ENCODE results near the gene CALN1. TPM values are rescaled to one million over a fixed set of nuclear protein-coding genes. Genes with fewer than 3 reads are reported as not detected.

Gene CALN1
- total RNA-seq, 1 donor, result not detected

DNA sequence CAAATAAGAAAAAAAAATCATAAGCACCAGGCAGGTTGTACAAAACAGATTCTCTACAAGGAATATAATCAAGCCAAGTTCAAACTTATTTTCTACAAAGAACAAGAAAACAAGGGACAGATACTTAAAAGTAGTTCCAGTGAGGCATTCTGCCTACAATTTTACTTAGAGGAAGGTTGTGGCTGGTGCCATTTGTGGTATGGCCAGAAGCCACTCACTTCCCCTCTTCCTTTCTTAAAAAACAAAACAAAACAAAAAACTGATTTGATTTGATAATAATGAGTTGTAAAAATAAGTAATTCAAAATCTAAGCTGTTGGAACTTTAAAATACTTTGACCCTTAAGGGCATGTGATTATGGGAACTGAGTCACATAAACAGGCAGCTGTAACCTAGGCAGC, 420.6 kb downstream of the CALN1 start:
- DNase-seq (ENCODE audit: low read depth), result no peak
- TF ChIP-seq, protein P1, sequence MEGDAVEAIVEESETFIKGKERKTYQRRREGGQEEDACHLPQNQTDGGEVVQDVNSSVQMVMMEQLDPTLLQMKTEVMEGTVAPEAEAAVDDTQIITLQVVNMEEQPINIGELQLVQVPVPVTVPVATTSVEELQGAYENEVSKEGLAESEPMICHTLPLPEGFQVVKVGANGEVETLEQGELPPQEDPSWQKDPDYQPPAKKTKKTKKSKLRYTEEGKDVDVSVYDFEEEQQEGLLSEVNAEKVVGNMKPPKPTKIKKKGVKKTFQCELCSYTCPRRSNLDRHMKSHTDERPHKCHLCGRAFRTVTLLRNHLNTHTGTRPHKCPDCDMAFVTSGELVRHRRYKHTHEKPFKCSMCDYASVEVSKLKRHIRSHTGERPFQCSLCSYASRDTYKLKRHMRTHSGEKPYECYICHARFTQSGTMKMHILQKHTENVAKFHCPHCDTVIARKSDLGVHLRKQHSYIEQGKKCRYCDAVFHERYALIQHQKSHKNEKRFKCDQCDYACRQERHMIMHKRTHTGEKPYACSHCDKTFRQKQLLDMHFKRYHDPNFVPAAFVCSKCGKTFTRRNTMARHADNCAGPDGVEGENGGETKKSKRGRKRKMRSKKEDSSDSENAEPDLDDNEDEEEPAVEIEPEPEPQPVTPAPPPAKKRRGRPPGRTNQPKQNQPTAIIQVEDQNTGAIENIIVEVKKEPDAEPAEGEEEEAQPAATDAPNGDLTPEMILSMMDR (IDR thresholded peaks at IDR 0.05; ENCODE audit: insufficient read depth, low read length), result no peak

DNA sequence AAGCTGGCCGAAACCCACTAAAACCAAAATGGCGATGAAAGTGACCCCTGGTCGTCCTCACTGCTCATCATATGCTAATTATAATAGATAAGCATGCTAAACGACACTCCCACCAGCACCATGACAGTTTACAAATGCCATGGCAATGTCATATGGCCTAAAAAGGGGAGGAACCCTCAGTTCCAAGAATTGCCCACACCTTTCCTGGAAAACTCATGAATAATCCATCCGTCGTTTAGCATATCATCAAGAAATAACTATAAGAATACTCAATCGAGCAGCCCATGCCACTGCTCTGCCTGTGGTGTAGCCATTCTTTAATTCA, 422.0 kb downstream of the CALN1 start:
- TF ChIP-seq, protein P1 (IDR thresholded peaks at IDR 0.05; ENCODE audit: insufficient read depth, low read length), result no peak

More for the DNA sequence above, 420.6 kb downstream of the CALN1 start:
- no peak overlapping the region for H3K4me3 ChIP-seq (ENCODE audit: low read depth, low read length)

DNA sequence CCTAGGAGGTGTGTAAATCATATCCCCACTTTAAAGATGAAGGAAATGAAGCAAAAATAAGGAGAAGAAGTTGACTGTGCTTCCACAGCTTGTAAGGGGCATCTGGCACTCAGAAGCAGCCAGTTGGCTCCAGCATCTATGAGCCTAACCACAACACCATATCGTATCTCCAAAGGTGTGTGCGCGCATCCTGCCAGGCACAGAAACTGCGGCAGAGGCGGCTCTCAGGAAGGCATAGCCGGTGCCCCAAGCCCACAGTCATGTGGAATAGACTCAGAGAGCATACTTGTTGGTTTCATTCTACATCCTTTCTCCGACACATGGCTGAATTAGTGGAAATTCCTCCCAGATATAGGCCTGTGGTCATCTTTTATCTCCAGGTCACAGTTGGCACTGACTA, 423.9 kb downstream of the CALN1 start:
- DNase-seq (ENCODE audit: low read depth), result no peak
- H3K4me3 ChIP-seq (ENCODE audit: low read depth, low read length), result no peak overlapping the region
- TF ChIP-seq, protein P1 (IDR thresholded peaks at IDR 0.05; ENCODE audit: insufficient read depth, low read length), result no peak

More for the DNA sequence above, 422.0 kb downstream of the CALN1 start:
- DNase-seq (ENCODE audit: low read depth), result no peak
- no peak overlapping the region for H3K4me3 ChIP-seq (ENCODE audit: low read depth, low read length)

DNA sequence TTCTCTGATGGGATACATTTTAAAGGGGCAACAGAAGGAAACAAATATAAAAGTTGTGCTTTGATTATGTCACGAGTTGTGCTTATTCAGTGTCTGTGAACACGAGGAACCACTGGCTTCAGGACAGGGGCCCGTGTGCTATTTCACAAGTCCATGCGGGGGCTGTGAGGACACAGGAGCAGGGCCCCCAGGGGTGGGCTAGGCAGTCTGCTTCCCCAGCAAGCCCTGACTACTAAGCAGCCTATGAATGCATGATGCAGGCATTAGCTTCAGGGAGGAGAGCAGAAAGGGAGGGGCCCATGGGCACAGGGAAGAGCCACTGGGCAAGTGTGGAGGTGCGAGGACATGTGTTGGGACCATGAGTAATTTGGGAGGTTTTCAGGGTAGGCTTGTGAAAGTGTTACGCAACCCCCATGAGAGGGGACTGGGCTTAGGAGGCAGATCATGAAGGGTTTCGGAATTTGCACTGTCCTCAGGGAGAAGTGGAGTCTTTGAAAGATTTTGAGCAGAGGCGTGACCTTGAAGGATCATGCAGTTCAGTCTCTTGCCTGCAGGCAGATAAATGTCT, 424.9 kb downstream of the CALN1 start:
- TF ChIP-seq, protein P1 (IDR thresholded peaks at IDR 0.05; ENCODE audit: insufficient read depth, low read length), result no peak
- DNase-seq (ENCODE audit: low read depth), result no peak
- no peak overlapping the region for H3K4me3 ChIP-seq (ENCODE audit: low read depth, low read length)

DNA sequence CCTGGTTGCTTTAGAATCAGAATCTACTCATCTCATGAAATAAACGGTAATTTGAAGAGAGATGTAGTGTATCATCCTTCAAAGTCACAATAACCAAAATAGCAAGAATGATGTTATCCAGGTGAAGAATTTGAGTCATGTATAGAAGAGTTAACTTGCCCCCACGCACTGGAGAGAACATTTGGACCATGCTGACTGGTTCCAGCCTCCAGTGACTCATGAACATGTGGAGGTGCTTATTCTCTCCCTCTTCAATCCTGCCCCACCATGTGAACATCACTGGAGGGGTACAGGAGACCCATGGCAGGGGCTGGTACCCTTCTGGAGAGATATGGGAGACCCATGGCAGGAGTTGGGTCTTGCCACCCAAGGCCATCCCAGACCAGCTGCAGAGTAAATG, 427.8 kb downstream of the CALN1 start:
- DNase-seq (ENCODE audit: low read depth), result no peak
- TF ChIP-seq, protein P1 (IDR thresholded peaks at IDR 0.05; ENCODE audit: insufficient read depth, low read length), result no peak
- no peak overlapping the region for H3K4me3 ChIP-seq (ENCODE audit: low read depth, low read length)

DNA sequence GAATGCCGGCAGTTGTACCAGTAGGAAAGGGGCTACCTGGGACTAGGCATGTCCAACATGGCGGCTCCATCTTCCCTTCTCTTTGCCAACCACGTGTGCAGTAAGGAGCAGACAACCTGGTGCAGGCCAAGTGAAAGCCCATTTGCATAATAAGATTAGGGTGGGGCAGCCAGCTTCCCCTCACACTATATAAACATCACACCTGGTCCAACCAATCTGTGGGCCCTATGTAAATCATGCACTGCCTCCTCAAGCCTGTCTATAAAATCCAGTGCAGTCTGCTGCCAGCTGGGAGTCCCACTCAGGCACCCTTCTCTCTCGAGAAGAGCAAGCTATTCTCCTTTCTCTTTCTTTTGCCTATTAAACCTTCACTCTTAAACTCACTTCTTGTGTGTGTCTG, 429.3 kb downstream of the CALN1 start:
- TF ChIP-seq, protein P1 (IDR thresholded peaks at IDR 0.05; ENCODE audit: insufficient read depth, low read length), result no peak
- DNase-seq (ENCODE audit: low read depth), result no peak
- no peak overlapping the region for H3K4me3 ChIP-seq (ENCODE audit: low read depth, low read length)

DNA sequence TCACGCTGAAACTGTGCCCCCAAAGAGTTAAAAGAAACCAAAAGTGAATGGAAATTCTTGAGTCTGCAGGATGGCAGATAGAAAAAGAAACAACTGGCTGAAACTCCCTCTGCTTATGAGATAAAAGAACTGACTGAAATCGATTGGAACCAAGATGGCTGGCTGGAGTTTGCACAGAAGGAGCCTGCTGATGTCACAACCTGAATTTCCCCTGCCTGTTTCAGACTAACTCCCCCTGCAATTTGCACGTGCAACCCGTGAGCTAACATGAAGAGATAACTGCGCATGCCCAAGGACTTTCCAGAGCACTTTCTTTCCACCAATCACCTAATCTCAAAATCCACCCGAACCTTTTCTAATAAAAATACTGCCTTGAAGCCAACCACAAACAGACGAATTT, 435.5 kb downstream of the CALN1 start:
- DNase-seq (ENCODE audit: low read depth), result no peak
- TF ChIP-seq, protein P1 (IDR thresholded peaks at IDR 0.05; ENCODE audit: insufficient read depth, low read length), result no peak
- no peak overlapping the region for H3K4me3 ChIP-seq (ENCODE audit: low read depth, low read length)

All from fibroblast of the aortic adventitia (primary cell).